HepG2 (cell line): ENCODE results near the gene SHPK.

ENCODE experiments used
- FOXK1 ChIP-seq: sonication (generic); formaldehyde crosslinking; IDR thresholded peaks from 2 replicates; pipeline ENCODE4 v1.4.0; 2020; ENCODE audit warnings: low read depth, missing genetic modification reagents, borderline replicate concordance
- TOPORS ChIP-seq: sonication (generic); formaldehyde crosslinking; IDR thresholded peaks from 2 replicates; pipeline ENCODE4 v1.8.0; 2023; ENCODE audit warnings: mild to moderate bottlenecking, missing genetic modification reagents
- TF ChIP-seq, protein P1 (sequence below): sonication (generic); formaldehyde crosslinking; IDR thresholded peaks from 2 replicates; pipeline ENCODE4 v1.5.1; 2020; ENCODE audit warnings: mild to moderate bottlenecking, missing genetic modification reagents, borderline replicate concordance
- TF ChIP-seq, protein P2 (sequence below): sonication (generic); formaldehyde crosslinking; IDR thresholded peaks from 2 replicates; pipeline ENCODE4 v1.5.0; 2020; ENCODE audit warnings: mild to moderate bottlenecking, missing genetic modification reagents, moderate library complexity

- TF ChIP-seq TOPORS, result no peak
- TF ChIP-seq FOXK1 (CRISPR knock-in tag), result no peak
- TF ChIP-seq, protein P1, sequence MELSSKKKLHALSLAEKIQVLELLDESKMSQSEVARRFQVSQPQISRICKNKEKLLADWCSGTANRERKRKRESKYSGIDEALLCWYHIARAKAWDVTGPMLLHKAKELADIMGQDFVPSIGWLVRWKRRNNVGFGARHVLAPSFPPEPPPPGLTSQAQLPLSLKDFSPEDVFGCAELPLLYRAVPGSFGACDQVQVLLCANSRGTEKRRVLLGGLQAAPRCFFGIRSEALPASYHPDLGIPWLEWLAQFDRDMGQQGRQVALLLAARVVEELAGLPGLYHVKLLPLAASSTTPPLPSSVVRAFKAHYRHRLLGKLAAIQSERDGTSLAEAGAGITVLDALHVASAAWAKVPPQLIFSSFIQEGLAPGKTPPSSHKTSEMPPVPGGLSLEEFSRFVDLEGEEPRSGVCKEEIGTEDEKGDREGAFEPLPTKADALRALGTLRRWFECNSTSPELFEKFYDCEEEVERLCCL, result no peak
- TF ChIP-seq, protein P2, sequence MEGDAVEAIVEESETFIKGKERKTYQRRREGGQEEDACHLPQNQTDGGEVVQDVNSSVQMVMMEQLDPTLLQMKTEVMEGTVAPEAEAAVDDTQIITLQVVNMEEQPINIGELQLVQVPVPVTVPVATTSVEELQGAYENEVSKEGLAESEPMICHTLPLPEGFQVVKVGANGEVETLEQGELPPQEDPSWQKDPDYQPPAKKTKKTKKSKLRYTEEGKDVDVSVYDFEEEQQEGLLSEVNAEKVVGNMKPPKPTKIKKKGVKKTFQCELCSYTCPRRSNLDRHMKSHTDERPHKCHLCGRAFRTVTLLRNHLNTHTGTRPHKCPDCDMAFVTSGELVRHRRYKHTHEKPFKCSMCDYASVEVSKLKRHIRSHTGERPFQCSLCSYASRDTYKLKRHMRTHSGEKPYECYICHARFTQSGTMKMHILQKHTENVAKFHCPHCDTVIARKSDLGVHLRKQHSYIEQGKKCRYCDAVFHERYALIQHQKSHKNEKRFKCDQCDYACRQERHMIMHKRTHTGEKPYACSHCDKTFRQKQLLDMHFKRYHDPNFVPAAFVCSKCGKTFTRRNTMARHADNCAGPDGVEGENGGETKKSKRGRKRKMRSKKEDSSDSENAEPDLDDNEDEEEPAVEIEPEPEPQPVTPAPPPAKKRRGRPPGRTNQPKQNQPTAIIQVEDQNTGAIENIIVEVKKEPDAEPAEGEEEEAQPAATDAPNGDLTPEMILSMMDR (CRISPR knock-in tag), result no peak
Measured at GRCh38 chr17:3672571-3672970, 36.5 kb upstream of the SHPK start.
